Measurements from ENCODE around the gene NFKBIL1. TPM values are rescaled to one million over a fixed set of nuclear protein-coding genes. Genes with fewer than 3 reads are reported as not detected.

Gene NFKBIL1
- total RNA-seq, 1 experiment from 2014 or later: 15.1 TPM

DNA sequence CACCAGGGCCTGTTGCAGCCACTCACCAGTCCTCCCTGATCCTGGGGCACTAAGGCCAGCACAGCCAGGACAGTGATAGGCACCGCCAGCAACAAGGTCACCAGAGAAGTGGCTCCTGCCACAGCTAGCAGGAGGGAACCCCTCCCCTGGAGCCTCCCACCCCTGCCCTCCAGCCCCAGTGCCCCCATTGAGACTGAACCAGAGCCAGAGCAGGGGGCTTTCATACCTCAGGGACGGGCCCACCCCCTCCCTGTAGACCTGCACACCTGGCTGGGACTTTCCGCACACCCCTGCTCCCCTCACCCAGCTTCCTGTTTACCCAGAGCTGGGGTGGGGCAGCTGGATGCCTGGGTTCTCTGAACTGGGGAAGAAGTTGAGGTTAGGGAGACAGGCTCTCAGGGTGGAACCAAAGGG, 34.8 kb downstream of the NFKBIL1 start, which contains the start of gene LTB:
Gene LTB, minus strand, starts transcription at position 195 of the 414 bp plus-strand sequence. Its CDS starts 7 bp downstream, at position 188.
- no peak within 1 kb of the TSS for H2BK20ac ChIP-seq (ENCODE audit: low read depth, low read length, poor library complexity, severe bottlenecking)
- no peak within 1 kb of the TSS for H3K23ac ChIP-seq (ENCODE audit: insufficient read length, low read depth, low read length)
- H3K56ac ChIP-seq (ENCODE audit: insufficient read length, low read depth, low read length): no peak within 1 kb of the TSS
- H2AK5ac ChIP-seq (ENCODE audit: insufficient read length, low read length): no peak within 1 kb of the TSS
- TF ChIP-seq, protein P1, sequence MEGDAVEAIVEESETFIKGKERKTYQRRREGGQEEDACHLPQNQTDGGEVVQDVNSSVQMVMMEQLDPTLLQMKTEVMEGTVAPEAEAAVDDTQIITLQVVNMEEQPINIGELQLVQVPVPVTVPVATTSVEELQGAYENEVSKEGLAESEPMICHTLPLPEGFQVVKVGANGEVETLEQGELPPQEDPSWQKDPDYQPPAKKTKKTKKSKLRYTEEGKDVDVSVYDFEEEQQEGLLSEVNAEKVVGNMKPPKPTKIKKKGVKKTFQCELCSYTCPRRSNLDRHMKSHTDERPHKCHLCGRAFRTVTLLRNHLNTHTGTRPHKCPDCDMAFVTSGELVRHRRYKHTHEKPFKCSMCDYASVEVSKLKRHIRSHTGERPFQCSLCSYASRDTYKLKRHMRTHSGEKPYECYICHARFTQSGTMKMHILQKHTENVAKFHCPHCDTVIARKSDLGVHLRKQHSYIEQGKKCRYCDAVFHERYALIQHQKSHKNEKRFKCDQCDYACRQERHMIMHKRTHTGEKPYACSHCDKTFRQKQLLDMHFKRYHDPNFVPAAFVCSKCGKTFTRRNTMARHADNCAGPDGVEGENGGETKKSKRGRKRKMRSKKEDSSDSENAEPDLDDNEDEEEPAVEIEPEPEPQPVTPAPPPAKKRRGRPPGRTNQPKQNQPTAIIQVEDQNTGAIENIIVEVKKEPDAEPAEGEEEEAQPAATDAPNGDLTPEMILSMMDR (conservative IDR thresholded peaks at IDR 0.05): no peak
- peaks cover 9% of the 10 kb centered on the region for H3K23me2 ChIP-seq (ENCODE audit: insufficient read length, low read depth, low read length, poor library complexity, severe bottlenecking)
- no peaks in the 10 kb centered on the region for H4K20me1 ChIP-seq (ENCODE audit: control insufficient read depth, insufficient read depth, insufficient read length)
- H3K79me1 ChIP-seq (ENCODE audit: insufficient read depth, low read depth, low read length, poor library complexity, severe bottlenecking): no peaks in the 10 kb centered on the region
- H3K9me3 ChIP-seq (ENCODE audit: control insufficient read depth, low read depth, low read length): no peaks in the 10 kb centered on the region
- Mint-ChIP-seq H3K4me3 (peak within 1 kb of the TSS; percentile 84 to 94), H3K27ac (peak within 1 kb of the TSS; percentile 9 to 93 (median 23); a peak in 5 of 7 replicates), H3K27me3 (ENCODE audit: low read depth) (peaks cover 31% of the 10 kb centered on the region), H3K4me1 (peaks cover 34 to 38% of the 10 kb centered on the region in 2 experiments), H3K36me3 (ENCODE audit: insufficient read depth in 1 of 3, low read depth in 3 of 3) (no peaks in the 10 kb centered on the region), H3K9me3 (no peaks in the 10 kb centered on the region; a peak in 1 of 5 replicates)
- H3K4me2 ChIP-seq (ENCODE audit: insufficient read depth, insufficient read length, low read length): peak within 1 kb of the TSS; percentile 67
- H3K14ac ChIP-seq (ENCODE audit: insufficient read depth, low read length): peak within 1 kb of the TSS; percentile 85
- no peak within 1 kb of the TSS for H2BK120ac ChIP-seq (ENCODE audit: low read depth, low read length, poor library complexity, severe bottlenecking)
- H3K79me2 ChIP-seq (ENCODE audit: insufficient read depth, low read length): no peaks in the 10 kb centered on the region
- no peak within 1 kb of the TSS for H3K27ac ChIP-seq (ENCODE audit: insufficient read length, low read depth, low read length)
- no peak within 1 kb of the TSS for H3T11ph ChIP-seq (ENCODE audit: low read length)
- no peak within 1 kb of the TSS for H4K5ac ChIP-seq (ENCODE audit: insufficient read length, low read depth, low read length)
- H2BK12ac ChIP-seq (ENCODE audit: insufficient read length, low read depth, low read length): no peak within 1 kb of the TSS
- H2BK15ac ChIP-seq (ENCODE audit: low read depth, low read length): no peak within 1 kb of the TSS
- H3K4ac ChIP-seq (ENCODE audit: low read depth, low read length): no peak within 1 kb of the TSS
- no peak within 1 kb of the TSS for H2BK5ac ChIP-seq (ENCODE audit: insufficient read length, low read length)
- no peak within 1 kb of the TSS for H4K8ac ChIP-seq (replicated peaks; ENCODE audit: insufficient read length, low read depth, low read length)
- H3K4me1 ChIP-seq (ENCODE audit: insufficient read depth, low read length): peaks cover 2% of the 10 kb centered on the region; the same call in 1 of the 2 replicates
- H3K27me3 ChIP-seq (ENCODE audit: insufficient read depth, low read length): no peaks in the 10 kb centered on the region
- WGBS (ENCODE audit: extremely low coverage, insufficient read length, low lambda C conversion rate): no CpG with 5 or more reads among the region's 3 CpGs
- no peak within 1 kb of the TSS for H2AFZ ChIP-seq (ENCODE audit: low read length)
- no peak for DNase-seq
- H4K91ac ChIP-seq (ENCODE audit: insufficient read length, low read depth, low read length): no peak within 1 kb of the TSS
- peak within 1 kb of the TSS; percentile 77 for H3K18ac ChIP-seq (ENCODE audit: insufficient read length, low read depth, low read length)
- H3K9ac ChIP-seq (ENCODE audit: extremely low read depth, insufficient read length, low read length): peak within 1 kb of the TSS; percentile 29

Data from H9 (cell line).